SH-SY5Y (cell line): Measurements from ENCODE around the gene PGM2.

Experiments used
- GATA2 ChIP-seq: IDR thresholded peaks from 2 replicates; pipeline ENCODE4 v1.6.1; 2011; ENCODE audit warnings: mild to moderate bottlenecking, low read depth, low read length
- GATA3 ChIP-seq: IDR thresholded peaks from 2 replicates; pipeline ENCODE4 v1.6.1; 2011; ENCODE audit warnings: low read depth, mild to moderate bottlenecking, low read length, moderate library complexity

PGM2 gene

GRCh38 chr4:37836274-37836673 is 9.8 kb downstream of the PGM2 start:
- TF ChIP-seq GATA3 (no peak), GATA2 (no peak)

- no peak for TF ChIP-seq GATA2
These were observed 10.5 kb downstream of the PGM2 start for GRCh38 chr4:37836838-37837440.

- no peak for TF ChIP-seq GATA3
- no peak for TF ChIP-seq GATA2
These were observed 11.0 kb downstream of the PGM2 start for GRCh38 chr4:37837446-37837845.

DNA sequence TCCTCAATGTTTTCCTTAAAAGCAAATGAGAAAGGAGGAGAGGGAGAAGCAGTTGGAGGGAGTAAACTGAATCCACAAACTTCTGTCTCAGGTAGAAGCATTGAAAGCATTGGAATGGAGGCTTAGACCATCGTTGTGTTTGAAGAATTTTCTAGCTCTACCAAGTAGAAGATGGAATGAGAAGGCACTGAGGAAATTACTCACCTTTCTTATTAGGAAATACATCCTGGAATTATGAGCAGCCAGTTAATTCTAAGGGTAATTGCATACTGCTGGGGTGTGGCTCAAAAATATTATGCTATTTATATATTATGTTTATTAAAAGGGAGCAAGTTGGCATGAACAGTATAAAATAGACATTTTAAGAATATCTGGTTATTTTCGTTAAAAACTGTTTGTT is 12.9 kb downstream of the PGM2 start:
- TF ChIP-seq GATA3: no peak
- TF ChIP-seq GATA2: no peak

GRCh38 chr4:37844204-37844603 is 17.7 kb downstream of the PGM2 start:
- TF ChIP-seq GATA3 (no peak), GATA2 (no peak)

GRCh38 chr4:37845201-37845600 is 18.7 kb downstream of the PGM2 start:
- TF ChIP-seq GATA2: no peak
- no peak for TF ChIP-seq GATA3

GRCh38 chr4:37847311-37847884 is 20.9 kb downstream of the PGM2 start:
- TF ChIP-seq GATA3 (no peak), GATA2 (no peak)

GRCh38 chr4:37852376-37852775 is 25.9 kb downstream of the PGM2 start:
- TF ChIP-seq GATA2 (no peak), GATA3 (no peak)

DNA sequence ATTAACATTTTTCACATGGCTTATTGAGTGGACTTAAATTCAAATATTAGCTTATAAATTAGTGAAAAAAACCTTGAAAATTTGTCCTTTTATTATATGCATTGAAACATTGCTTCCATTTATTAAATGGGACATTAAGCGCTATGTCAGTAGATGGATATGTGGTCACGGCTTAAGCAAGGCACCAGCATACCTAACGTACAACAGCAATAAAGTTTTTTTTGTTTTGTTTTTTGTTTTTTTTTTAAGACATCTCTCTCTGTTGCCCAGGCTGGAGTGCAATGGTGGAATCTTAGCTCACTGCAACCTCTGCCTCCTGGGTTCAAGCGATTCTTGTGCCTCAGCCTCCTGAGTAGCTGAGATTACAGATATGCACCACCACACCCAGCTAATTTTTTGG is 31.6 kb downstream of the PGM2 start:
- TF ChIP-seq GATA2 (no peak), GATA3 (no peak)

DNA sequence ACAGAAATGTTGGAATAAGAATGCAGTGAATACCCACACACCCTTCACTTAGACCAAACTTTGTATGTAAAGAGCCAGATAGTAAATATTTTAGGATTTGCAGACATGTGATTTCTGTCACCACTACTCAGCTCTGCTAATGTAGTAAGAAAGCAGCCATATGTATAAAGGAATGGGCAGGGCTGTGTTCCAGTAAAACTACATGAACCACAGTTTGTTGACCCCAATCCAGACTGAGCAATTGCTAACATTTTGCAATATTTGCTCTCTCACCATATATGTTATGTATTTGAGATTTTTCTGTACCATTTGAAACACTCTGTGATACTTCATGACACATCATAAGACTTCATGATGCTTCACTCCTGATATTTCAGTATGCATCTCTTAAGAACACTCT is 32.4 kb downstream of the PGM2 start:
- TF ChIP-seq GATA2: no peak
- TF ChIP-seq GATA3: no peak

DNA sequence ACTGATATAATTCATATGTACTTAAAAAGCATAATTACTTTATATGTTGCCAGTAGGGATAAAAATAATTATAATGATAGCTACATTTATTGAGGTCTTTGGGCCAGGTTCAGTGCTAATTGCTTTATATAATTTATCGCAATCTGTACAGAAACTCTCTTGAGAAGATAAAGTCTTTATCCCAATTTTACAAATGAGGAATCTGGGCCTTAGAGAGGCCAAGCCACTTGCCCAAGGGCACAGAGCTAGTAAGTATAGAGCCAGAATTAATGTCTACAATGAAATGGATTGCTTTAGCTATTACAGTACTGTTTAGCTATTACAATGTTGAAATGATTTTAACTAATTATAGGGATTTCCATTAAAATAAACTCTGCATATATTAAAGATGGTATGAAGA is 33.8 kb downstream of the PGM2 start:
- TF ChIP-seq GATA2: no peak

GRCh38 chr4:37862961-37863360 is 36.5 kb downstream of the PGM2 start:
- TF ChIP-seq GATA2 (no peak), GATA3 (no peak)

DNA sequence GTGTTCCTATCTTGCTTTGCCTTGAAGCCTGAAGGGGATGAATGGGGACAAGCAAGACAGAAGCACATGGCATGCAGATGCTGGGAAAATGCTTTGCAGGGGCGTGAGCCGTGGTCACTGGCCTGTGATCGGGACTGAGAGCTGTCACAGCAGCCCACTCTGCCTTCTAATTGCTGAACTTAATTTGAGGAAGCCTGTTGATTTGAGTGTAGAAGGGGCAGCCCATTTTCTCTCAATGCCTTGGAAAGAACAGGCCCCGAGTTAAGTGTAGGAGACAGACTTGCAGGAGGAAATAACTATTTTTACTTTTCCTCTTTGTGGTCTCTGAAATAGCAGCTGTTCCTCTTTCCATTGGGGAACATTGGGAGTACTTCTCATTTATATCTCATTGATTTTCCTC is 38.3 kb downstream of the PGM2 start:
- TF ChIP-seq GATA2 (no peak), GATA3 (no peak)

GRCh38 chr4:37865450-37865849 is 39.0 kb downstream of the PGM2 start:
- TF ChIP-seq GATA3 (no peak), GATA2 (no peak)

DNA sequence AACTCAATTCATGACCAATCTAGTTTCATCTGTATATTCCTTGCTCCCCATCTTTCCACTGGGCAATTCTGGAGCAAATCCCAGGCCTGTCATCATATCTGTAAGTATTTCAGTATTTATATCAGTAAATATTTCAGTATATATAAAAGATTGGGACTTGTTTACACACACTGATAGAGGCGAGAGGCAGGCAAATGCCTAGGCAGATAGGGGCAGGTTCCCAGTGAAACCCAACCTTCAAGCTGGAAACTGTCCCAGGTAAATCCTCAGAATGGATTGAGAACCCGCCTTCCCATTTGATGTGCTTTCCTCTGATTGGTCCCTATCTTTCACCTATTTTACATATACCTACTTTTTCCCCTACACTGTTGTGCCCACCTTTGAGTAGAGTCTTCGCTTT is 40.6 kb downstream of the PGM2 start:
- TF ChIP-seq GATA3 (no peak), GATA2 (no peak)

GRCh38 chr4:37868238-37868637 is 41.8 kb downstream of the PGM2 start:
- TF ChIP-seq GATA3: no peak
- no peak for TF ChIP-seq GATA2
